ENCODE data around the gene ARHGAP15.
A peak's percentile ranks its signal among the peaks of the same experiment; 100 is the strongest.

Gene ARHGAP15

DNA sequence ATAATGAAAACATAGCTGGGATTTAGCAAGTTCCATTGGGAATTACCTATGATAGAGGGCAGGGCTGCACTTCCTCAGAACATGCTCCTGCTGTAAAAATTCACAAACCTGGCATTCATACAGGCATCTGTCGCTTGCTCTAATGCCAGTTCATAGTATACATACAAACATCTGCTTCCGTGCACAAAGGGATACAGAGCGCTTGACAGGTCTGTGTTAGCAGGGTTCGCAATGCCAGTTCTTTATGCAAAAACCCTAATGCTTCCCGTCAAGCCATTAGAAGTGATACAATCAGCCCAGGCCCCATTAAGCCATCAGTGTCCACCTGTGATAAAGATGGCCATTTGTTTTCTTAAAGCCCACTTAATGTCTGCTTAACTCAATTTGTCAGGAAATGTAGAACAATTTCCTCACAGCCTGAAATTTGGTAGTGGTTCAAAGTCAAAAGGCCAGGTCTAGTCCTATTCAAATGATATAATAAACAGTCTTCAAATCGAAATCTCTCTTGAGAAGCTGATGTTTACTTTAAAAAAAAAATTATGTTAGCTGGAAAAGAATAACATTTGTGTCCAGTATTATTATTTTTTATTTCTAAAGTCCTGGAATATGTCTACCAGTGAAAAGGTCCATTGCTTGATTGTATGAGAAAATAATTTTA, 556.3 kb downstream of the ARHGAP15 start:
- no peak for DNase-seq (ENCODE audit: low read depth, low spot score)

DNA sequence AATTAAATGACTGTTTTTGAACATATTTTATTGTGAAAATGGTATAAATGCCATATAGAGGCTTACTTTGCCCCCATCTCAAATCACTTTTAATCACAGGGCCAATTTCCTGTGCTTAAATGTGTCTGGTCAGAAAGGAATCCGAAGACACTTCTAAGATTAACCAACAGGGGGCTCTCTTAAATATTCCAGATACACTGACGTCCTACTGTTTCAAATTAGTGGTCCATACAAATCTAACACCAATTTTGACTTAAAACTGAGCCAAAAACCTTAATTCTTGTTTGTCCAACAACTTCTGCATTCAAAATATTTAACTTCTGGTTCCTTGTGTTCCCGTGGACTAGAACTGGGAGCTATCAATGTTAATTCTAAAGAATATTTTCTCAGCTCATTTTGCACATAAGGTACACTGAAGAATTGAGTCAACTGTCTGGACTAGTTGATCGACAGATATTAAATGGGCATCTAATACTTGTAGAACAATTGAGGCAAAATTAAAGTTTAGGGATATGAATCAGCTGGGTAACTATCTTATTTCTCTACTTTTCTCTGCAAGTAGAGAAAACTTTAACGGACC, 557.5 kb downstream of the ARHGAP15 start:
- DNase-seq (ENCODE audit: low read depth, low spot score), result peak; percentile 39

DNA sequence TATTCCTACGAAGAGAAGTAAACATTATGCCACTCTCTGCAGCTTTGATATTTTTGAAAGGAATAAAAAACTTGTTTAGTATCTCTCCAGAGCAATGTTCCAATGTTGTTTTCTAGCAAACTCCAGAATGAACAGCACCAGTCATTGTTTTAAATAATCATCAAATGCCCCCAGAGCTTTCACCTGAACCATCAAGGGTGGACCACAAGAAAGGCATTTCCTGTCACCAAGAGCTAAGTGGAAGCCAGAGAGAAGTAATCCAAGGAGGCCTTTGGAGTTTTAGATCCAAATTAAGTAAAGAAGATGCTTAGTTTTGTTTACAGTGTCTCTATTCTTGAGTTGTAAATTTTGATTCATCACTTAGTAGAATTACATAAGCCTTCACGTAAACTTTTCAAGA, 559.0 kb downstream of the ARHGAP15 start:
- DNase-seq (ENCODE audit: low read depth, low spot score), result no peak

DNA sequence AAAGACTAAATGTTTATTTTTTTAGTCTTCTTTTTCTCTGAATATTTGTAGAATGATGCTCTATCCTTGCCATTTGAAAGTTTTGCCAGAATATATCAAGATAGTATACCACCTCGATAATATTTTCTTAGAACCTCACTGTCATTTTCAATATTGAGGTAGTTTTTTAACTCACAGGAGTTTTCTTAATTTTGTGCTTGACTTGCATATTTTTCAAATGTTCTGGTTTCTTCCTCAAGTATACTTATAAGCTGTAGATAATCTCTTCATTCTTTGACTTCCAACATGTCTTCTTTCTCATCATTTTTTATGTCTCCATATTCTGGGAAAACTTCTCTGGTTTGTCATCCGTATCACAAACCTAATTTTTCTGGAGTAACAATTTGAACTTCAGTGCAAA, 559.6 kb downstream of the ARHGAP15 start:
- DNase-seq (ENCODE audit: low read depth, low spot score), result no peak

DNA sequence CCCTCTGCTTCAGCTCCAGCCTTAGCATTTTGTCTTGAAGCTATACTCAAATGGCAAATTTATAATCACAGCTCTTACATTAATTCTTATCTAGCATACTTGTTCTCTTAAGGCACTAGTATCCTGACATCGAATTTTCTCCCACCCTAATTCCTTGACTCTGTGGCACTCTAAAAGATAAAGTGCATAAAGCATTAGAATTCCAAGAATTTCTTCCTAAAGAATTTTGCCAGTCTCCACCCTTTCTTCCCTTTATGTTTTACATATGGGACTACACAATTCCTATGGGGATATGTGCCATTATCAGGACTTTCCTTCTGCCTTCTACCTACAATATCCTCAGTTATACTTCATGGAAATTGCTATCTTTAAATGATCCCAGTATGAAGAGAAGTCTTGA, 560.3 kb downstream of the ARHGAP15 start:
- no peak for DNase-seq (ENCODE audit: low read depth, low spot score)

DNA sequence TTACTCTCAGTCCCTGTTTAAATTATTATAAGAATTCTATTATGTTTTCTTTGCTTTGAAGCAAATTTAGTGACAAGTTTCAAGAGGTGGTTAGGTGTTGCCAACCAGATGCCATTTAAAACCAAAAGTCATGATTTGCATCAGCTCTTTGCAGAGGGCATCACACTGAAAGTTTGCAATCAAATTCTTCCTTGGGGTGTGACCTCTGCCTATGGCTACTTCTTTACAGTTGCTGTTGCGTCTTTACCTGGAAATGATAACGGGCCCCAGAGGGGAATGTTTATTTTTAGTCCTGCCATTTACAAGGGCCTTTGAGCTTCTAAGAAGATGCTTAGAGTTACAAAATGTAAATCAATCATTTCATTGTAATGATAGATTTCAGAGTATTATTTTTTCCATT, 561.0 kb downstream of the ARHGAP15 start:
- no peak for DNase-seq (ENCODE audit: low read depth, low spot score)

DNA sequence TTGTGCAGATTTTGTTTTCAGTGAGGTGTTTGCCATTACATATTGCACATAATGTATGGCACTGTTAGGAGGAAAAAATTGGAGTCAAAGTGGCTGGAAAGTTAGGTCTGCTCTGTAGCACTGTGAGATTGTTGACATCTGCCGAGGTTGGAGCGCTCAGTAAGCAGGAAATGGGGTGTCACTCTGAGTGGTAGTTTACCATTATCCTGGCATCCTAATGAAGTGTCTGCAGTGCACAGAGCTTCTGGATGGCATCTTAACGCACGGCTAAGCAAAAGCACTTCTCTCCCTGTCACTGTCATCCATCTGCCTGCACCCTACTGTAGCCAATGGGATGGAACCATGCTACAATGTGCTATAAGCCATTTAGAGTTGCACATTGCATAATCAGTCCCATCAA, 561.9 kb downstream of the ARHGAP15 start:
- DNase-seq (ENCODE audit: low read depth, low spot score), result no peak

DNA sequence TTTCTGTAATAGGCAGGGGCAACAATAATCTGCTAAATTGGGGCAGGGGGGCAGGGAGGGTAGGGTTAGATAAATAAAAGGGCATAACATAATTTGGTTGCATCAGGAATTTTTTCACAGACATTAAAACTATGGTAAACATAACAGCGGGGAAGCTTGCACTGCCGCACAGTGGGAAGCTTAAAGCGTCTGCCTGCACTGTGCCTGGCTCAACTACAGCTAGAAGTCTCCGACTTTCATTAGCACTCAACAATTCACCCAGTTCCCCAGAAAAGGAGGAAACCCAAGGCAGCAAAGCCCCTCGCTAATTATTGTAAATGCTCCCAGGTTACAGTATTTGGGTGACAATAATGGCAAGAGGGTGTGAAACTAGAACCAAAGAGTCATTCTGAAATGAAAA, 562.9 kb downstream of the ARHGAP15 start:
- no peak for DNase-seq (ENCODE audit: low read depth, low spot score)

DNA sequence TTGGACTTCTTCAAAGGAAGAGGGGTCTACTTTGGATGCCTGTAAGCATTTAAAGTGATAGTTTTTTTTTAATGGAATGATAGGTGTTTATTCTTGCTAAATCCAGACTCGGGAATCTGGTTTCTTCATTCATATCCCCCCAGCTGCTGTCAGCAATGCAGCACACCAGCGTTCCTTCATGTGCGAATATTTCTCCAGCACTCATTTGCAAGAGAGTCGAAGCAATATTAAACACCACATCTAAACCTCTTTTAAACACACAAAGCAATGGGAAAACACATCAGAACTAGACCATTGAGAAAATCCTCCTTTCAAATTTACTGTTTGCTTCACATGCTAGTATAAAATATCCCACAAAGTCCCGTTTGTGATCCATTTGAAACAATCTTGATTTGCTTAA, 563.7 kb downstream of the ARHGAP15 start:
- no peak for DNase-seq (ENCODE audit: low read depth, low spot score)

DNA sequence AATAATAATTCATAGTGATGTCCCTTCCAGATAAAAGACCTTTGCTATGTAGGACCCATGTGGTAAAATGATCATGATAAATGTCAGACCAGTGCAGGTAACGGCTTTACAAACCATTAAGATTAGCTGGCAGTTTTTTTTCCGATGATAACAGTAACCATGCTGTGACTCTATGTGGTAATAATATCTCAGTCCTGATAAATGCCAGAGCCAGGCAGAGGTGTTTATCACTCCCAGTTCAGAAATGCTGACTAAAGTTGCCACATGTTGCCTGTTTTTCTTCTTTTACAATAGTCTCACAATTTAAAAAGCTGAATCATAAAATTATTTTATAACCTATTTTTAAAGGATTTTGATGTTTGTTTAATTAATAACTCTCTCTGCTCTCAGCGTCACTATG, 565.1 kb downstream of the ARHGAP15 start:
- no peak for DNase-seq (ENCODE audit: low read depth, low spot score)

DNA sequence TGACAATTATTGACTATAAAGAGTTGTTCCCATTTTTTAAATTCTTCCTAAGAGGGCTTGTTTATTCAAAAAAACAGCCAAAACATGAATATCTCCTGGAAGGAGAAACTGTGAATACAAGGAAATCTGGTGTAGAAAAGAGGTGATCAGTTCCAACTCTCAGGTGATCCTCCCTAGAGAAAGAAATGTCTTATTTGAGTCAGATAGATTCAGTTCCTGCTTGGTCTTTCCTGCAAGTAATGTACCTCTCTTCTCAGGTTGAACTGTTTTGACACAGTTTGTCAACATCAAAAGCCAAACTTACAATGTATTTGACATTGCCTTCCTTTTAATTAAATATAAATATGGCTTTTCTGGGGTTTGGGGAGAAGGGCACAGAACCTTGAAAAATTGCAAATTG, 567.4 kb downstream of the ARHGAP15 start:
- DNase-seq (ENCODE audit: low read depth, low spot score), result no peak

DNA sequence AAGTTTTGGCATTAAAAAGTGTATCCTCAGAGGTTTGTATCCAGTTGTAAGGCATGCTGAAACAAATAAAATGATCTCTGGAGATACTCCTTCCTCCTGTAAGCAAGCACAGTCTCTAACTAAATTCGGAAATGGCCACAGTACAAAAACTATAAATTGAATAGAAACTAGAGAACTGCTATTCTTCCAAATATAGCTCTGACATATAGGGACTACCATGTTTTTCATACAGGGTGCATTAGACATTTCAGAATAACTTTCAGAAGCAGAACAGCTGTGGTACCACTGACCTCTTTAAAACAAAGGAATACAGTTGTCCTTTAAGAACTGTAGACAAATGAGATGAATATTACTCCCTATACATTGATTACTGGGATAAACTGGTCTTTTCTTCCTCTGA, 568.5 kb downstream of the ARHGAP15 start:
- DNase-seq (ENCODE audit: low read depth, low spot score), result no peak

DNA sequence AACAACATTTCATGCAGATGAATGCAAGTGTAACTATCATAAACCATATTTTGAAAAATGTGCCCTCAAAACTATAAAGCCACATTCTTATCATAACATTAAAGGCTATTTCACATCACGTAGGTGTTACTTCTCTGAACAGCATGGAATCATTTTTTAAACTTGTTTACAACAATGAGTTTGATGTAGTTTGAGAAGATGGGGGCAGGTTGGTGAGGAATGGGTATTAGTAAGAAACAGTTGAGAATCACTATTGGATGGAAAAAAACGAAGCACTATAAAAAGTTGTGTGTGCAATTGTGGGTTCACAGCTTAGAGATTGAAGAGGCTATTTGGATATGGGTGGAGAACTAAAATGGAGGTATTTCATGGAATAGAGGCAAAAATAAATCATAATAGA, 569.1 kb downstream of the ARHGAP15 start:
- no peak for DNase-seq (ENCODE audit: low read depth, low spot score)

DNA sequence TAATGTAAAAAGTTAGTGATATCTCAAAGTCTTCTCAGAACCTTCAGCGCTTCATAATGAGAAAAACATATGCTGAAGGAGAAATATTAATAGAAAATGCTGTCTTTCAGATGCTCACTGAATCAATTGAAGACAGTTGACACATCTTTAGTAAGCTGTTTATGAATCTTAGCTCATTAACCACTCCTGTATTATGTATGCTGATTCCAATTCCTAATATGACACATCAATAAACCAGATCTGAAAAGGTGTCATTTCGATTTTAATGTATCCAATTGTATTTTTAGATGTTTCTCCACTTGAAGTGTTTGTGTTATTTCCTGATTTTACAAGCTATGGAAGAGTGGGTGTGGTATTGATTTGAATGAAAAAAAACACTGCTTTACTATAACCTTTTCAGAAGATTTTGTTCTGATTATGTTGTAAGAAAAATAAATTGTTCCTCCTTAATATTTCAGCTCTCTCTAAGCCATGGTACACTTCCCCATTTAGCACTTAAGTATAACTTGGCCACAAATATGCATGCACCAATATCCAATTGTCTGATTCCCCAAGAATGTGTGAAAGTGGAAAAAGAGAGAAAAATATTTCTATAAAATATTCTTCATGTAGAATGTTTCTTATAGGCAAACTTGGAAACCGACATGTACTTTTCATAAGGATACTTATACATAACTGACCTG, 569.8 kb downstream of the ARHGAP15 start:
- DNase-seq (ENCODE audit: low read depth, low spot score), result no peak

DNA sequence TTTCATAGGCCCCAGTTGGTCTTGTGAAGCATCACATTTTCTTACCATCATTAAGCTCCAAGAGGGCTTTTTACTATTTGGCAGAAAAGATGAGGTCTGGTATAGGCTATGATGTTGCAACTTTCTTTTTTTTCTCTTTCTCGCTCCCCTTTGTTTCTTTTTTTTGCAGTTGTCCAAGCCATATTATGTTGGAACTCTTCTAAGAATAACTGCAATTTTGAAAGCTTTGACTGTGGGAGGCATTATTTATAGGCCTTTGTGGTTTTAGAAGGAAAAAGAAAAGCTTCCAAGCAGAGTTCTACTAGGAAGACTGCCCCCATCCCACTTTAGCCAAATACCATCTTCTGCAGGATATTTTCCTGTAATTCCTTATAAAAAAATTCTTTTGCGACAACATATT, 571.6 kb downstream of the ARHGAP15 start:
- peak; percentile 32 for DNase-seq (ENCODE audit: low read depth, low spot score)

DNA sequence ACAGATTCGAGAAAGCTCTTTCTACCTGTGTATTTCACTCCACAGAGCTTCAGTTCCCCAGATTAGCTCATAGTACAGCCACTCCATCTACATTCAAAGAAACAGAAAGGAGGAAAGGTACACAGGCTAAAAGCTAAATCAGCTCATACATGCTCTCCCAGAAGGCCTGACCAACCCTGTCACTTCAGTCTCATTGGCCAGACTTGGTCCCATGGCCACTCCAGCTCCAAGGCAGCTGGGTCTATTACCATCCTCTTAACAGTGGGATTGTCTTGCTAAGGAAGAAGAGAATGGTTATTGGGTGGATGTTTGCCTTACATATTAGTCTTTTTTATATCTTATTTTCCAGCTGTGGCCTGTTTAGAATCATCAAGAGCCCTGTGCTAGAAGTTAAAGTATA, 572.6 kb downstream of the ARHGAP15 start:
- no peak for DNase-seq (ENCODE audit: low read depth, low spot score)

DNA sequence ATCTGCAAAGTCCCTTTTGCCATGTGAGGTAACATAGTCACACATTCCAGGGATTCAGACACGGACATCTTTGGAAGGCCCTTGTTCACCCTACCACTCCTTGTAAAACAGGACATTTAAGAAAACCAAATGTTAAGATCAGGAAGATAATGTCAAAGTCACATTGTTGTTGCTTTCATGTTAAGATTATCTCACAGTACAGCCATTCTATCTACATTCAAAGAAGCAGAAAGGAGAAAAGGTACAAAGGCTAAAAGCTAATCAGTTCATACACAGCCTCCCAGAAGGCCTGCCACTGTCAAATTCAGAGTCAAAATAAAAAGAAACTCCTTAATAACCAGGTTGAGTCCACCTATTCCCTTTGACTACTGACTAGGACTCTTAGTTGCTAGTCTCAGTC, 573.7 kb downstream of the ARHGAP15 start:
- DNase-seq (ENCODE audit: low read depth, low spot score), result no peak

DNA sequence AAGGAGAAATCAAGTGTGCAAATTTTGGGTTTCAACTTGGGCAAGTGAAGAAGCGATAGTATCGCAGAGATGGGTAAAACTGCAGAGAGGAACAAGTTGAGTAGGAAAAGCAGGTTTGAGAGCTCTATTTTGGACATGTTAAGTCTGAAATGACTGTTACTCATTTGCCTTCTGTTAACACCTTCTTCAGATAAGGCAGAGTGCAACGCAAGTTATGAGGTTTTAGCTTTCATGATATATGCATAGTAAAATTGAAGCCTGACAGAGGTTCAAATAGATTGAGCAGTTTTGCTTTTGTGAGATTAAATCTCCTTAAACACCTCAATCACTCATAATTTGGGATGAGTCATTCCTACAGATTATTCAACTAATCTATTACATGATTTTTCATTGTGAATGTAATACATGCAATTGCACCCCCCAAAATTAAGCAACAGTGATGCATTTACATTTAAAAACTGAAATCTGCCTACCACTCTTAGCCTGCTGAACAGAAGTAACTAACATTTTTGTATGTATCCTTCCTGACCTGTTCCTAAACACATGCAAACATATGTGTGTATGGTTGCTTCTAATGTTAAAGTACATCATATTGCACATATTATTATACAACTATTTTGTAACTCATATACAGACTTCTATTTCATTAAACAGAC, 575.4 kb downstream of the ARHGAP15 start:
- no peak for DNase-seq (ENCODE audit: low read depth, low spot score)

DNA sequence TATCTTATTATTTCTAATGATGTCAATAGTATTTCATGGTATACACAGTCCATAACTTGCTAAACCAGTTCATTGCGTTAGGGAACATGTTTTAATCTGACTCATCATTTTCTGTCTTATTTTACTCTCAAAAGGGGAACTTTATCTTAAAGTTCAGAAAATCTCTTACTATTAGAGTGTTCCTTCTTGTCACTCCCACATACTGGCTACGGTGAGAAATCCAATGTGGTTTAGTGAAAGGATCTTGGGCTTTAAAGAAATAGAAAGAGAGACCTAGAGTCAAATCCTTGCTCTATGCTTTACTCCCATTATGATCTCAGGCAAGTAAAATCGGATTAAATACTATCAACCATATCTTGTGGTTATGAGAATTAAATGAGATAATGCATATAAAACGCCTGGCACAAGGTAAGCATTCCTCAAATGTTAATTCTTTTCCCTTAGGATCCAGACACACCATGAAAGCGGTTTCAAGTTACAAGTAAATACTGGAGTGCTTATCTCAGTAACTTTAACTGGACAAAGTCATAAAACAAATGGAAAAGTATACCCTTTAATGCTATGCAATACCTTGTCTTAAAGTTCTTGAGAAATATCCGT, 576.0 kb downstream of the ARHGAP15 start:
- peak; percentile 30 for DNase-seq (ENCODE audit: low read depth, low spot score)

DNA sequence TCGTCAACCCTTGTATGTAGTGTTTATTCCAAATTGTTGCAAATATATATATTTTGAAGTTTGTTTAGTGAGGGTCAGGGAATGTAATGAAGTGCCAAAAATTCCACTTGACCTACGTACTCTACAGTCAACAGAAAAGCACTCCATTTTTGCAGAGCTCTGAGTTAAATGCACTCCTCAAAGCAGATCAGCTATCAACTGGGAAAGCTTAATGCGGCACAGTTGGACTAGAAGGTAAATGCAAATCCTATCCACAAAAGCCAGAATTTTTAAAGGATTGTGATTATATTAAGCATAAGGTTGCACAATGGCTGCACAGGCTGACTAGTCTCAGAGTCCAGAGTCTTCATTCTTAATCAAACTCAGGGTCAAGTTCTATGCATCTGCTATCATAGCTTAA, 577.1 kb downstream of the ARHGAP15 start:
- peak; percentile 12 for DNase-seq (ENCODE audit: low read depth, low spot score)

DNA sequence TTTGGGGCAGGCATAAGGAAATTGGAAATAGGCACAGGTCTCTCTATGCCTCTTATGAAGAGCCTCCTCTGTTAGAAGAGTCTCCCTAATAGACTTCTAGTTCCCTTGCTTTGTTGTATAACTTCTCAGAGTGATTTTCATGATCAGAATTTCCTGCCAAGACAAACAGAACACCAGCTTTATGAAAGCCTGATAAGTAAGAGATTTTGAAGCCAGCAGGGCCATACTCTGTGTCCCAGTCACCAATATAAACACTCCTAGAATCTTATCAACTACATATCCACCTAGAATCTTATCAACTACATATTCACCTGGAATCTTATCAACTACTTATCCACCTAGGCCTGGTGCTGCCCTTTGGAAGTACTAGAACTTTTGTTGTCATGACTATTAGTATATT, 579.5 kb downstream of the ARHGAP15 start:
- no peak for DNase-seq (ENCODE audit: low read depth, low spot score)

DNA sequence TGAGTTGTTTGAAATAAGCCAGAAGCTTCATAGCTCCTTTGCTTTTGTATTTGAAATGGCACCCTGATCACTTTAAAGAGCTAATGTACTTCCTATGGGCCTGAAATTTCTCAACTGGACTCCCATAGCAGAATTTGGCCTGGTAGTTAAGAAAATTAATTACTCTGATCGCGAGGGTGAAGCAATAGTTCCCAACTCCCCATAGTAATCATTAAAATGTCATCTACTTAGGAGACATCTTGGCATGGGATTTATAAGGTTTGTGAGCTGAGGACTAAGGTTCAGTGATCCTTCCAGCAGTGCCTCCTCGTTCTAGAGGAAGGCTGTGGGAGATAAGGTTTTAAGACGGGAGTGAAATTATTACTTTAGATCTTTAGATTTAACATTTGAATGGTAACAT, 581.0 kb downstream of the ARHGAP15 start:
- no peak for DNase-seq (ENCODE audit: low read depth, low spot score)

Data from astrocyte of the hippocampus (primary cell).